SU-DHL-6 (cell line): ENCODE data around the gene NTMT1.

Experiments
- EZH2phosphoT487 ChIP-seq: fragments of 200-600 bp; sonication (generic), shearing (Covaris generic); conservative IDR thresholded peaks from 2 replicates; pipeline ENCODE4 v1.6.1; 2018; ENCODE audit warnings: mild to moderate bottlenecking, antibody characterized with exemption, low read length, moderate library complexity, mixed read lengths
- TF ChIP-seq, protein P1 (sequence below): fragments of 200-600 bp; sonication (generic); IDR thresholded peaks from one replicate; pipeline ENCODE4 v1.5.1; 2017; ENCODE audit warnings: antibody characterized with exemption, mild to moderate bottlenecking, low read length, moderate library complexity; ENCODE audit not compliant: insufficient read depth, poor library complexity, severe bottlenecking

GRCh38 chr9:129628709-129629108, 2.7 kb downstream of the NTMT1 start:
- TF ChIP-seq, protein P1, sequence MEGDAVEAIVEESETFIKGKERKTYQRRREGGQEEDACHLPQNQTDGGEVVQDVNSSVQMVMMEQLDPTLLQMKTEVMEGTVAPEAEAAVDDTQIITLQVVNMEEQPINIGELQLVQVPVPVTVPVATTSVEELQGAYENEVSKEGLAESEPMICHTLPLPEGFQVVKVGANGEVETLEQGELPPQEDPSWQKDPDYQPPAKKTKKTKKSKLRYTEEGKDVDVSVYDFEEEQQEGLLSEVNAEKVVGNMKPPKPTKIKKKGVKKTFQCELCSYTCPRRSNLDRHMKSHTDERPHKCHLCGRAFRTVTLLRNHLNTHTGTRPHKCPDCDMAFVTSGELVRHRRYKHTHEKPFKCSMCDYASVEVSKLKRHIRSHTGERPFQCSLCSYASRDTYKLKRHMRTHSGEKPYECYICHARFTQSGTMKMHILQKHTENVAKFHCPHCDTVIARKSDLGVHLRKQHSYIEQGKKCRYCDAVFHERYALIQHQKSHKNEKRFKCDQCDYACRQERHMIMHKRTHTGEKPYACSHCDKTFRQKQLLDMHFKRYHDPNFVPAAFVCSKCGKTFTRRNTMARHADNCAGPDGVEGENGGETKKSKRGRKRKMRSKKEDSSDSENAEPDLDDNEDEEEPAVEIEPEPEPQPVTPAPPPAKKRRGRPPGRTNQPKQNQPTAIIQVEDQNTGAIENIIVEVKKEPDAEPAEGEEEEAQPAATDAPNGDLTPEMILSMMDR, result no peak
- TF ChIP-seq EZH2phosphoT487, result no peak
